CD4-positive, alpha-beta T cell (primary cell): ENCODE measurements around the gene KCNH1. TPM values are rescaled to one million over a fixed set of nuclear protein-coding genes. Genes with fewer than 3 reads are reported as not detected.

ENCODE experiments used
- ATAC-seq: fragments of 200-7000 bp; cut with Tn5 transposase; one replicate; pipeline ENCODE4 v1.10.0; 2022; ENCODE audit warnings: mild to moderate bottlenecking; ENCODE audit not compliant: poor library complexity
- CTCF ChIA-PET: fragments of 350-600 bp; sonication (Branson Sonifier 250); formaldehyde crosslinking; loops from one replicate; lab custom pipeline; 2021; ENCODE audit warnings: antibody characterized with exemption, inconsistent platforms; lab: Charles Lee
- POLR2A ChIA-PET: fragments of 350-600 bp; sonication (Branson Sonifier 250); formaldehyde crosslinking; loops from one replicate; lab custom pipeline; 2021; ENCODE audit warnings: antibody characterized with exemption, inconsistent platforms; lab: Charles Lee
- DNase-seq, 14 experiments: peaks; one replicate each; pipeline ENCODE4 v3.0.0-alpha.2; 2013 to 2020; ENCODE audit warnings: mixed read lengths in 2 of 14
- H3K27ac ChIP-seq, 2 donors: one replicate each; pipeline versions ENCODE4 v1.5.1 to v1.7.0; 2013; ENCODE audit warnings: low read length in 2 of 2, low read depth in 1 of 2, mild to moderate bottlenecking in 1 of 2
- H3K27me3 ChIP-seq, 2 experiments: 1 replicate in 1 of 2; 2 replicates in 1 of 2; pipeline versions ENCODE4 v1.6.1 to v1.7.0; 2013; ENCODE audit warnings: low read length in 2 of 2, control low read depth in 1 of 2, mild to moderate bottlenecking in 1 of 2, moderate library complexity in 1 of 2; ENCODE audit not compliant: insufficient read depth in 2 of 2, control insufficient read depth in 1 of 2
- H3K36me3 ChIP-seq: one replicate; pipeline ENCODE4 v1.6.1; 2013; ENCODE audit warnings: low read length, control low read depth; ENCODE audit not compliant: insufficient read depth
- H3K4me1 ChIP-seq: one replicate; pipeline ENCODE4 v1.6.1; 2013; ENCODE audit warnings: low read length, control low read depth; ENCODE audit not compliant: insufficient read depth
- H3K4me3 ChIP-seq: one replicate; pipeline ENCODE4 v1.5.1; 2013; ENCODE audit warnings: mild to moderate bottlenecking, low read length, moderate library complexity
- H3K9me3 ChIP-seq, 2 experiments: 1 replicate in 1 of 2; 2 replicates in 1 of 2; pipeline versions ENCODE4 v1.6.1 to v1.7.0; 2013; ENCODE audit warnings: low read length in 2 of 2, mild to moderate bottlenecking in 2 of 2, control low read depth in 1 of 2, moderate library complexity in 1 of 2; ENCODE audit not compliant: control insufficient read depth in 1 of 2, insufficient read depth in 1 of 2
- H3K27ac Mint-ChIP-seq: one replicate; pipeline ENCODE4 v1.8.0; 2020; ENCODE audit warnings: mixed read lengths
- H3K27me3 Mint-ChIP-seq: one replicate; pipeline ENCODE4 v1.8.0; 2021; ENCODE audit warnings: mixed read lengths
- H3K36me3 Mint-ChIP-seq: one replicate; pipeline ENCODE4 v1.8.0; 2021; ENCODE audit warnings: low read depth, mixed read lengths
- H3K4me1 Mint-ChIP-seq: one replicate; pipeline ENCODE4 v1.8.0; 2021; ENCODE audit warnings: low read depth, mixed read lengths
- H3K4me3 Mint-ChIP-seq: one replicate; pipeline ENCODE4 v1.8.0; 2020; ENCODE audit warnings: mild to moderate bottlenecking, mixed read lengths
- H3K9me3 Mint-ChIP-seq: one replicate; pipeline ENCODE4 v1.8.0; 2020; ENCODE audit warnings: mixed read lengths
- CTCF ChIP-seq: fragments of 200-600 bp; IDR thresholded peaks from one replicate; pipeline ENCODE4 v1.8.0; 2022; ENCODE audit warnings: antibody characterized with exemption, mild to moderate bottlenecking
- intact Hi-C, 2 experiments: fragments of 100-400 bp; cut with DNase I in 1 of 2; cut with micrococcal nuclease in 1 of 2; formaldehyde crosslinking; loops; one replicate each; pipeline versions ENCODE4 v1.15.1 to v1.9.0; 2023 to 2025; cut with DNase I, micrococcal nuclease
- total RNA-seq, 174 experiments: library from RNA in 2 of 174; stranded (reverse) in 2 of 174; gene quantifications; one replicate each; pipeline ENCODE4 v1.2.3 and lab custom pipeline; 2021 to 2026

The KCNH1 gene
- total RNA-seq, 2 experiments from 2014 or later, result not detected

- no peak overlapping the region for H3K27ac Mint-ChIP-seq
- H3K36me3 Mint-ChIP-seq, result no peaks in the 10 kb centered on the region
- ChIA-PET CTCF (no interaction called here), POLR2A (no interaction called here)
- DNase-seq, result no peak
- H3K4me1 Mint-ChIP-seq, result no peaks in the 10 kb centered on the region
- no peaks in the 10 kb centered on the region for H3K4me1 ChIP-seq
- H3K27me3 Mint-ChIP-seq, result peaks cover 6% of the 10 kb centered on the region
- H3K36me3 ChIP-seq, result no peaks in the 10 kb centered on the region
- no peak overlapping the region for H3K4me3 Mint-ChIP-seq
- ATAC-seq, result no peak
- H3K27me3 ChIP-seq, result peaks cover 0 to 16% of the 10 kb centered on the region in 2 experiments
- H3K4me3 ChIP-seq, result no peak overlapping the region
- intact Hi-C loops, result no loop called here
- H3K9me3 ChIP-seq, result no peaks in the 10 kb centered on the region
- H3K9me3 Mint-ChIP-seq, result no peaks in the 10 kb centered on the region
- H3K27ac ChIP-seq, result no peak overlapping the region
- TF ChIP-seq CTCF, result no peak
Measured at GRCh38 chr1:211101481-211101880, 32.5 kb downstream of the KCNH1 start.

GRCh38 chr1:211099393-211099792 lies 34.6 kb downstream of the KCNH1 start:
- Histone ChIP-seq H3K4me1 (no peaks in the 10 kb centered on the region), H3K27me3 (peaks cover 0 to 16% of the 10 kb centered on the region in 2 experiments), H3K27ac (no peak overlapping the region), H3K9me3 (no peaks in the 10 kb centered on the region), H3K36me3 (no peaks in the 10 kb centered on the region), H3K4me3 (no peak overlapping the region)
- Mint-ChIP-seq H3K4me3 (no peak overlapping the region), H3K9me3 (no peaks in the 10 kb centered on the region), H3K36me3 (no peaks in the 10 kb centered on the region), H3K4me1 (no peaks in the 10 kb centered on the region), H3K27me3 (peaks cover 6% of the 10 kb centered on the region), H3K27ac (no peak overlapping the region)
- ChIA-PET POLR2A (no interaction called here), CTCF (interaction anchor here (0.6 kb wide), 1 partner anchor 56 kb away, joined by 3 read pairs; no protein-coding TSS in a partner anchor)
- no peak for ATAC-seq
- DNase-seq, result no peak
- TF ChIP-seq CTCF, result no peak
- intact Hi-C loops, result no loop called here

GRCh38 chr1:211095381-211095780 lies 38.6 kb downstream of the KCNH1 start:
- no peak for DNase-seq
- no peaks in the 10 kb centered on the region for H3K4me1 Mint-ChIP-seq
- intact Hi-C loops, result no loop called here
- no peaks in the 10 kb centered on the region for H3K9me3 ChIP-seq
- no peaks in the 10 kb centered on the region for H3K36me3 Mint-ChIP-seq
- H3K9me3 Mint-ChIP-seq, result no peaks in the 10 kb centered on the region
- no peak for TF ChIP-seq CTCF
- POLR2A ChIA-PET, result no interaction called here
- no peak overlapping the region for H3K4me3 ChIP-seq
- no peaks in the 10 kb centered on the region for H3K36me3 ChIP-seq
- no peak overlapping the region for H3K27ac ChIP-seq
- no peaks in the 10 kb centered on the region for H3K4me1 ChIP-seq
- CTCF ChIA-PET, result no interaction called here
- no peak overlapping the region for H3K27ac Mint-ChIP-seq
- peaks cover 21% of the 10 kb centered on the region for H3K27me3 Mint-ChIP-seq
- peaks cover 0 to 7% of the 10 kb centered on the region in 2 experiments for H3K27me3 ChIP-seq
- no peak for ATAC-seq
- H3K4me3 Mint-ChIP-seq, result no peak overlapping the region
